Peyer's patch (tissue), 4 donors: Measurements from ENCODE around the gene PCNX2.

Experiments
- POLR2A ChIP-seq, 2 donors: fragments of 450-650 bp; IDR thresholded peaks; one replicate each; pipeline ENCODE4 v1.5.1; 2017; ENCODE audit warnings: antibody characterized with exemption in 2 of 2, mild to moderate bottlenecking in 2 of 2, moderate library complexity in 2 of 2
- TF ChIP-seq, protein P1 (sequence below), 6 experiments: fragments of 450-650 bp in 4 of 6; fragments of 200-600 bp in 2 of 6; sonication (generic) in 1 of 6; IDR thresholded peaks; one replicate each; pipeline ENCODE4 v1.5.1; 2017 to 2019; ENCODE audit warnings: antibody characterized with exemption in 6 of 6, mild to moderate bottlenecking in 3 of 6, moderate library complexity in 1 of 6

DNA sequence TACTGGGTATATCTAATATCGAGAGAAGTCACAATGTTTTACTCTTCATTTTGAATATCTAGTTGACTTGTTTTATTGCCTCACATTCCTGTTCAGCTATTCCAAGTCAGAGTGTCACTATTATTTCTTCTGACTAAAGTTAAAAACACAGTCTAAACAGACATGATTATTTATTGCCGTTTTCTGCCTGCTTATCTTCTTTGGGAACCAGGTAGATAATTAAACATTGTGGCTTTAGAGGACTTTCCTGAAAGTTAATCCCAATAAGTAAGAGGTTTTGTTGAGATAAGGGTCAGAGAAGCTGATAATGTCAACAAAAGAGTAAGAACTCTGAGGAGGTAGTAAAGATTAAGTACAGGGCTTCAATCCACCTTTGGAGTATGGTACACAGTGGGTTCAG lies 53.8 kb downstream of the PCNX2 start:
- TF ChIP-seq, protein P1, sequence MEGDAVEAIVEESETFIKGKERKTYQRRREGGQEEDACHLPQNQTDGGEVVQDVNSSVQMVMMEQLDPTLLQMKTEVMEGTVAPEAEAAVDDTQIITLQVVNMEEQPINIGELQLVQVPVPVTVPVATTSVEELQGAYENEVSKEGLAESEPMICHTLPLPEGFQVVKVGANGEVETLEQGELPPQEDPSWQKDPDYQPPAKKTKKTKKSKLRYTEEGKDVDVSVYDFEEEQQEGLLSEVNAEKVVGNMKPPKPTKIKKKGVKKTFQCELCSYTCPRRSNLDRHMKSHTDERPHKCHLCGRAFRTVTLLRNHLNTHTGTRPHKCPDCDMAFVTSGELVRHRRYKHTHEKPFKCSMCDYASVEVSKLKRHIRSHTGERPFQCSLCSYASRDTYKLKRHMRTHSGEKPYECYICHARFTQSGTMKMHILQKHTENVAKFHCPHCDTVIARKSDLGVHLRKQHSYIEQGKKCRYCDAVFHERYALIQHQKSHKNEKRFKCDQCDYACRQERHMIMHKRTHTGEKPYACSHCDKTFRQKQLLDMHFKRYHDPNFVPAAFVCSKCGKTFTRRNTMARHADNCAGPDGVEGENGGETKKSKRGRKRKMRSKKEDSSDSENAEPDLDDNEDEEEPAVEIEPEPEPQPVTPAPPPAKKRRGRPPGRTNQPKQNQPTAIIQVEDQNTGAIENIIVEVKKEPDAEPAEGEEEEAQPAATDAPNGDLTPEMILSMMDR (IDR thresholded peaks at IDR 0.05) = no peak
- no peak for TF ChIP-seq POLR2A (IDR thresholded peaks at IDR 0.05)
